GM23248 (cell line): ENCODE measurements around the gene DMTF1. TPM values are rescaled to one million over a fixed set of nuclear protein-coding genes. Genes with fewer than 3 reads are reported as not detected.

Source experiments
- DNase-seq: peaks from one replicate; pipeline ENCODE4 v3.0.0-alpha.2; 2015
- H2AFZ ChIP-seq: fragments of 200-600 bp; sonication (generic); 2 replicates; pipeline ENCODE4 v1.6.1; 2016; ENCODE audit warnings: antibody characterized with exemption
- H3F3A ChIP-seq: fragments of 200-600 bp; sonication (generic); 2 replicates; pipeline ENCODE4 v1.6.1; 2016; ENCODE audit warnings: mild to moderate bottlenecking, antibody characterized with exemption, mixed run types; ENCODE audit not compliant: insufficient read depth
- H3K27ac ChIP-seq: fragments of 200-600 bp; sonication (generic); 2 replicates; pipeline ENCODE4 v1.5.1; 2016; ENCODE audit warnings: mild to moderate bottlenecking
- H3K27me3 ChIP-seq: fragments of 200-600 bp; sonication (generic); replicated peaks from 2 replicates; pipeline ENCODE4 v1.6.1; 2016; ENCODE audit warnings: mild to moderate bottlenecking; ENCODE audit not compliant: insufficient read depth
- H3K36me3 ChIP-seq: fragments of 200-600 bp; sonication (generic); 2 replicates; pipeline ENCODE4 v1.6.1; 2016; ENCODE audit warnings: low read depth, mild to moderate bottlenecking
- H3K4me1 ChIP-seq: fragments of 200-600 bp; sonication (generic); 2 replicates; pipeline ENCODE4 v1.6.1; 2016; ENCODE audit warnings: mild to moderate bottlenecking; ENCODE audit not compliant: insufficient read depth
- H3K4me2 ChIP-seq: fragments of 200-600 bp; sonication (generic); one replicate; pipeline ENCODE4 v1.6.1; 2016; ENCODE audit warnings: mild to moderate bottlenecking; ENCODE audit not compliant: unreplicated experiment
- H3K4me3 ChIP-seq: fragments of 200-600 bp; sonication (generic); 2 replicates; pipeline ENCODE4 v1.5.1; 2016; ENCODE audit warnings: mild to moderate bottlenecking
- H3K79me2 ChIP-seq: fragments of 200-600 bp; sonication (generic); 2 replicates; pipeline ENCODE4 v1.6.1; 2016; ENCODE audit warnings: mild to moderate bottlenecking; ENCODE audit not compliant: insufficient read depth
- H3K9ac ChIP-seq: fragments of 200-600 bp; sonication (generic); 2 replicates; pipeline ENCODE4 v1.6.1; 2016; ENCODE audit warnings: mild to moderate bottlenecking
- H3K9me2 ChIP-seq: fragments of 200-600 bp; sonication (generic); 2 replicates; pipeline ENCODE4 v1.6.1; 2016; ENCODE audit warnings: mixed run types, mild to moderate bottlenecking, moderate library complexity; ENCODE audit not compliant: insufficient read depth
- H3K9me3 ChIP-seq: fragments of 200-600 bp; sonication (generic); one replicate; pipeline ENCODE4 v1.6.1; 2017; ENCODE audit warnings: low read depth
- H4K20me1 ChIP-seq: fragments of 200-600 bp; sonication (generic); 2 replicates; pipeline ENCODE4 v1.6.0; 2016; ENCODE audit not compliant: insufficient read depth
- EZH2 ChIP-seq: fragments of 200-600 bp; sonication (generic); IDR thresholded peaks from 2 replicates; pipeline ENCODE4 v1.6.1; 2018; ENCODE audit warnings: antibody characterized with exemption, mild to moderate bottlenecking; ENCODE audit not compliant: insufficient read depth, poor library complexity, severe bottlenecking
- EZH2phosphoT487 ChIP-seq: fragments of 200-600 bp; sonication (generic); IDR thresholded peaks from 2 replicates; pipeline ENCODE4 v1.6.1; 2018; ENCODE audit warnings: antibody characterized with exemption, moderate library complexity, mild to moderate bottlenecking, low read depth; ENCODE audit not compliant: insufficient read depth
- WGBS, 2 experiments: methylation state at CpG; one replicate each; pipeline ENCODE4 v1.1.6; 2015 to 2017; ENCODE audit warnings: low lambda C conversion rate in 2 of 2, low coverage in 1 of 2; ENCODE audit errors: missing lambda C conversion rate in 2 of 2; 5-methylcytosine and 5-hydroxymethylcytosine counted together
- in situ Hi-C: fragments of 300-500 bp; cut with MboI; formaldehyde crosslinking; loops from 2 replicates; pipeline ENCODE4 v1.15.0; 2020
- polyA plus RNA-seq: library from polyadenylated mRNA; unstranded; fragments of >200 nt; fragmentation: Nextera tagmentation; extraction: Ambion mirVana; gene quantifications from 2 replicates; pipeline ENCODE4 v1.2.1, GENCODE V29; 2016
- total RNA-seq: library from RNA; depleted of rRNA; stranded (reverse); fragments of >200 nt; shearing (Covaris generic); gene quantifications from 2 replicates; pipeline ENCODE4 v1.2.3, GENCODE V29; 2014

Gene DMTF1
- total and polyA plus RNA-seq, 2 experiments from 2014 or later = 28.4 to 28.6 TPM

DNA sequence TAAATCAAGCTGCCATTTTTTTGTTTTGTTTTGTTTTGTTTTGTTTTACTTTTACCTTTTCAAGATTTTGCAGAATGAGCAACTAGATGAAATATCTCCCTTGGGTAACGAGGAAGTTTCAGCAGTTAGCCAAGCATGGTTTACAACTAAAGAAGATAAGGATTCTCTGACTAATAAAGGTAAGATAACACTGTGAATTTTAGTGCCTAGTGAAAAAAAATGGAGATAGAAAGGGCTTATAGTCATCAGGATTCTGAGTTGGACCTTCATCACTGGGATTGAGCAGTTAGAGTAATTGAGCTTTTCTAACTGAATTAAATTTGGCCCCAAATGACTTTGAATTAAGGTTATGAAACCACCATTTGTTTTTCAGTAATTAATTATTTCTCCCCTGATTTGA, 21.2 kb downstream of the DMTF1 start:
- Histone ChIP-seq H2AFZ (no peak overlapping the region), H4K20me1 (no peaks in the 10 kb centered on the region), H3K4me2 (no peak overlapping the region), H3K4me1 (no peaks in the 10 kb centered on the region), H3K36me3 (peaks cover 88% of the 10 kb centered on the region), H3K27ac (no peak overlapping the region), H3K27me3 (no peaks in the 10 kb centered on the region), H3F3A (peaks cover 15% of the 10 kb centered on the region; the same call in 1 of the 2 replicates), H3K9ac (no peak overlapping the region), H3K9me3 (no peaks in the 10 kb centered on the region), H3K4me3 (no peak overlapping the region), H3K9me2 (no peaks in the 10 kb centered on the region), H3K79me2 (peaks cover 63% of the 10 kb centered on the region)
- in situ Hi-C loops = no loop called here
- no peak for TF ChIP-seq EZH2phosphoT487
- no peak for TF ChIP-seq EZH2
- 95 to 100% methylated on average over 1 of the region's 1 CpG for WGBS, 2 experiments
- DNase-seq = no peak

DNA sequence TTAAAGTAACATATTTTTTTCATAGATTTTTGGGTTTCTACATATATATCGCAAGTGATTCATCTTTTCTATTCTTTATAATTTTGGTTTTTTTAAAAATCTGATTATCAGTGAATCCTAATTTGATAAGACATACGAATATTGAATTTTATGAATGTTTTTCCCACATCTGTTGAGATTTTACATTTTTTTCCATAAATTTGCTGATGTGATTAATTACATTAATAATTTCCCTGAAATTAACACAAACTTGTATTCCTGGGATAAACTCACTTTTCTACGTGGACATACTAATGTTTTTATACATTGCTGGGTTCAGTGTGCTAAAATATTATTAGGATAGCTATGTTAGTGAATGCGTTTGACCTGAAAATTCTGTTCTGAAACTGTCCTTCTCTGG, 26.1 kb downstream of the DMTF1 start:
- no peak overlapping the region for H2AFZ ChIP-seq
- H3K79me2 ChIP-seq = peaks cover 64% of the 10 kb centered on the region
- no peak for TF ChIP-seq EZH2
- TF ChIP-seq EZH2phosphoT487 = no peak
- peaks cover 30% of the 10 kb centered on the region for H3F3A ChIP-seq
- no peak for DNase-seq
- no peaks in the 10 kb centered on the region for H3K9me2 ChIP-seq
- H3K9me3 ChIP-seq = no peaks in the 10 kb centered on the region
- in situ Hi-C loops = no loop called here
- H3K4me1 ChIP-seq = 0 out of 2 replicates have a peak, but pooled peaks cover 4% of the 10 kb centered on the region
- H3K27me3 ChIP-seq = no peaks in the 10 kb centered on the region
- 96 to 97% methylated on average over 4 of the region's 4 CpGs for WGBS, 2 experiments
- H3K36me3 ChIP-seq = peaks cover 84% of the 10 kb centered on the region
- no peaks in the 10 kb centered on the region for H4K20me1 ChIP-seq
- no peak overlapping the region for H3K27ac ChIP-seq
- H3K4me2 ChIP-seq = no peak overlapping the region
- no peak overlapping the region for H3K9ac ChIP-seq
- H3K4me3 ChIP-seq = no peak overlapping the region

DNA sequence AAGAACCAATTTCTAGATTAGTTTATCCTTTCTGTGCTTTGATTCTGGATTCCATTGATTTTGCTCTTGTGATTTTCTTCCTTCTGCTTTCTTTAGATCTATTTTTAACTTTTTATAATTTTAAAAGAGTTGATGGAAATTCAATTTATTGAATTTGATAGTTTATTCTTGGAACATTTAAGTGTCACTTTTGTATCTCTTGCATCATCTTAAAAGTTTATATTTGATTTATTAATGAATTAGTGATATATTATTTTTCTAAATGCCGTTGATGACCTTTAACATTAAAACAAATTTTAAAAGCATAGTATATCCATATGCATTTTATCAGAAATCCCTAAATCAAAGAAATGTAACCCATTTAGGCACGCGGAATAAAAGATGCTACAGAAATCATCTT, 26.9 kb downstream of the DMTF1 start:
- H3K36me3 ChIP-seq = peaks cover 84% of the 10 kb centered on the region
- peaks cover 57% of the 10 kb centered on the region for H3K79me2 ChIP-seq
- no peak overlapping the region for H3K4me2 ChIP-seq
- WGBS, 2 experiments = 99 to 100% methylated on average over 3 of the region's 3 CpGs
- no peak for DNase-seq
- no peaks in the 10 kb centered on the region for H3K27me3 ChIP-seq
- 0 out of 2 replicates have a peak, but pooled peaks cover 4% of the 10 kb centered on the region for H3K4me1 ChIP-seq
- no peaks in the 10 kb centered on the region for H4K20me1 ChIP-seq
- TF ChIP-seq EZH2 = no peak
- no peak for TF ChIP-seq EZH2phosphoT487
- no peak overlapping the region for H3K9ac ChIP-seq
- peaks cover 39% of the 10 kb centered on the region for H3F3A ChIP-seq
- H3K9me3 ChIP-seq = no peaks in the 10 kb centered on the region
- no peak overlapping the region for H3K4me3 ChIP-seq
- no peak overlapping the region for H2AFZ ChIP-seq
- in situ Hi-C loops = no loop called here
- no peaks in the 10 kb centered on the region for H3K9me2 ChIP-seq
- H3K27ac ChIP-seq = no peak overlapping the region

DNA sequence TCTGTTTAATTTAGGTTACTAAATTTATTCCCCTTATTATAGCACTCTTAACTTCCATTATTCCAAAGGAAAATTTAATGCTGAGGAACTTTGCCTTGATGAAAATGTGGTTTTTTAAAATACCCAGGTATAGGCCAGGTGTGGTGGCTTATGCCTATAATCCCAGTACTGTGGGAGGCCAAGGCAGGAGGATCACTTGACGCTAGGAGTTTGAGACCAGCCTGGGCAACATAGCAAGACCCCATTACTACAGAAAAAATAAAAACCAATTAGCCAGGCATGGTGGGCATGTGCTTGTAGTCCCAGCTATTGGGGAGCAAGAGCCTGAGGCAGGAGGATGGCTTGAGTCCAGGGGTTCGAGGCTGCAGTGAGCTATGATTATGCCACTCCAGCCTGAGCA, 34.9 kb downstream of the DMTF1 start:
- H4K20me1 ChIP-seq = no peaks in the 10 kb centered on the region
- no peaks in the 10 kb centered on the region for H3K9me2 ChIP-seq
- in situ Hi-C loops = no loop called here
- no peaks in the 10 kb centered on the region for H3K9me3 ChIP-seq
- no peak overlapping the region for H3K27ac ChIP-seq
- DNase-seq = no peak
- WGBS, 2 experiments = 89 to 95% methylated on average over 2 of the region's 2 CpGs
- no peaks in the 10 kb centered on the region for H3K4me1 ChIP-seq
- H2AFZ ChIP-seq = no peak overlapping the region
- H3K27me3 ChIP-seq = no peaks in the 10 kb centered on the region
- H3K36me3 ChIP-seq = peaks cover 96% of the 10 kb centered on the region
- no peak for TF ChIP-seq EZH2phosphoT487
- no peak for TF ChIP-seq EZH2
- H3K4me3 ChIP-seq = no peak overlapping the region
- peaks cover 52% of the 10 kb centered on the region for H3K79me2 ChIP-seq
- no peak overlapping the region for H3K4me2 ChIP-seq
- H3K9ac ChIP-seq = no peak overlapping the region
- H3F3A ChIP-seq = peaks cover 73% of the 10 kb centered on the region

DNA sequence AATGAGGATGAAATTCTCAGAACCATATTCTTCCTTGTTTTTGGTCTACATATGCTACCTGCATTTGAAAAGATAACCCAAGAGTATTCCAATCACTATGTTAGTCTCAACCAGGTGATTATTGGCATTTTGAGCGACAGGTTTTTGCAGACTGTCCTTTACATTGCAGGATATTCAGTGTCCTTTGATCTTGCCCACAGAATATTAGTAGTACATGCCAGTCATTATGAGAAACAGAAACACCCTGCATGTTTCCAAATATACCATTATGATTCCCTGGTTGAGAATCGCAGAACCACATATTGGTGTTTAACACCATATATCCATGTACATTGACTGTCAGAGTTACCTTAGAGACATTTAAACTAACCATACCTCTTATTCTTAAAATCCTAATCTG, 36.7 kb downstream of the DMTF1 start:
- no peak overlapping the region for H3K4me2 ChIP-seq
- H3K36me3 ChIP-seq = peaks cover 95% of the 10 kb centered on the region
- H3K79me2 ChIP-seq = peaks cover 54% of the 10 kb centered on the region
- no peak for DNase-seq
- H3K27me3 ChIP-seq = no peaks in the 10 kb centered on the region
- peaks cover 74% of the 10 kb centered on the region for H3F3A ChIP-seq
- no peaks in the 10 kb centered on the region for H4K20me1 ChIP-seq
- TF ChIP-seq EZH2 (no peak), EZH2phosphoT487 (no peak)
- in situ Hi-C loops = no loop called here
- H3K27ac ChIP-seq = no peak overlapping the region
- WGBS, 2 experiments = 98 to 99% methylated on average over 2 of the region's 2 CpGs
- no peak overlapping the region for H3K9ac ChIP-seq
- H3K4me1 ChIP-seq = no peaks in the 10 kb centered on the region
- no peak overlapping the region for H3K4me3 ChIP-seq
- H3K9me2 ChIP-seq = no peaks in the 10 kb centered on the region
- H3K9me3 ChIP-seq = no peaks in the 10 kb centered on the region
- no peak overlapping the region for H2AFZ ChIP-seq
